ENCODE results near the gene CDC42SE2. TPM values are rescaled to one million over a fixed set of nuclear protein-coding genes. Genes with fewer than 3 reads are reported as not detected.
"Not testable (repeated sequence)": the region's sequence is repeated elsewhere in the genome, so short reads cannot be mapped to it uniquely, and the experiment has no call there.

Gene CDC42SE2
- total RNA-seq, 1 donor from 2014 or later = 9.3 TPM

DNA sequence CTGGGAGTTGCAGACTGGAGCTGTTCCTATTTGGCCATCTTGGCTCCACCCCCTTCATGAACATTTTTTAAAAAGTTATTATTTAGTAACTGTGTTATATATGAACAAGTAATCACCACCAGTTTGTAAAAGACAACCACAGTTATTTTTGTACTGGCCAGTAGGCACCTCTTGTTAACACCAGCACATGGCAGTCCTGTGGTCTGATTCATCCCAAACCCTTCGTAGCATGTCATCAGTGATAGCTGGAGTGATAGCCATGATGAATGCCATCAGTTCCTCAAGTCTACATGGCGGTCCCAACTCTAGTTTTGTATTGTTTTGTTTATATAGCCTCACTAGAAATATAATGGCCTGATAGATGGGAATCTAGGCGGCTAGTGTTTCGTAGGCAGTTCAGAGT is 74.2 kb downstream of the CDC42SE2 start:
- DNase-seq (no peak), ATAC-seq (ENCODE audit: poor library complexity) (no peak)
- intact Hi-C loops (cut with DNase I) = no loop called here

- ATAC-seq (ENCODE audit: poor library complexity); intact Hi-C loops (cut with DNase I); DNase-seq: not testable (repeated sequence)
These were observed 80.4 kb downstream of the CDC42SE2 start for GRCh38 chr5:131344288-131344687.

DNA sequence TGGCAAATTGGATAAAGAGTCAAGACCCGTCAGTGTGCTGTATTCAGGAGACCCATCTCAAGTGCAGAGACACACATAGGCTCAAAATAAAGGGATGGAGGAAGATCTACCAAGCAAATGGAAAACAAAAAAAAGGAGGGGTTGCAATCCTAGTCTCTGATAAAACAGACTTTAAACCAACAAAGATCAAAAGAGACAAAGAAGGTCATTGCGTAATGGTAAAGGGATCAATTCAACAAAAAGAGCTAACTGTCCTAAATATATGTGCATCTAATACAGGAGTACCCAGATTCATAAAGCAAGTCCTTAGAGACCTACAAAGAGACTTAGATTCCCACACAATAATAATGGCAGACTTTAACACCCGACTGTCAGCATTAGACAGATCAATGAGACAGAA is 82.4 kb downstream of the CDC42SE2 start:
- intact Hi-C loops (cut with DNase I) = not testable (repeated sequence)

GRCh38 chr5:131353991-131354390 is 90.1 kb downstream of the CDC42SE2 start:
- DNase-seq (no peak), ATAC-seq (ENCODE audit: poor library complexity) (no peak)
- intact Hi-C loops (cut with DNase I) = no loop called here

More for the DNA sequence above, 82.4 kb downstream of the CDC42SE2 start:
- not testable (repeated sequence) for DNase-seq; ATAC-seq (ENCODE audit: poor library complexity)

DNA sequence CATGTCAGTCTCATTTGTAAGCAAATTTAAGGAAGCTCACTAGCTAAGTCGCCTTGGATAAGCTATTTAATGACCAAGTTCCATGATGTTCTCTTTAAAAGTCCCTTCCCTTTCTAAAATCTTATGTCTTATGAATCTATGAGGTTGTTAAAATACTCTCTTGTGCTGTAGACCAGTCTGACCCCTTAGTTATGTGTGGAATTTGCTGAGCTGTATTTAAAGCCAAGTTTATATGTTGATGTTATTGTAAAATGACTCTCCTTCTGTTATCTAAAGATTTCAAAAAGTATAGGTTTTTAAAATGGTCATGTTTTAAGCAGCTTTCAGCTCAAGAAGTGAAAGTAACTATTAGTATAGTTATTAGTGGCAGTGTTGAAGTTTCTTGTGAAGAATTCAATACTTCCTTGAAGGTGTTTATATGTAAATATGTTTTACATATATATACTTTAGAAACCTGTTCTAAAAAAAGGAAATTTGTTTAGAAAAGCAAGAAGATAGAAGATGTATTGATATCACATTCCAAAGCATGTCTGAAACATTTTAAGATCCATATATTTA is 92.2 kb downstream of the CDC42SE2 start:
- no peak for DNase-seq

GRCh38 chr5:131356619-131357018 is 92.8 kb downstream of the CDC42SE2 start:
- intact Hi-C loops (cut with DNase I) = no loop called here
- ATAC-seq (ENCODE audit: poor library complexity) (no peak), DNase-seq (no peak)

More for the DNA sequence above, 92.2 kb downstream of the CDC42SE2 start:
- intact Hi-C loops (cut with DNase I) = no loop called here
- no peak for ATAC-seq (ENCODE audit: poor library complexity)

- intact Hi-C loops (cut with DNase I) = no loop called here
- ATAC-seq (ENCODE audit: poor library complexity) (no peak), DNase-seq (no peak)
These were observed 94.1 kb downstream of the CDC42SE2 start for GRCh38 chr5:131357739-131358561.

DNA sequence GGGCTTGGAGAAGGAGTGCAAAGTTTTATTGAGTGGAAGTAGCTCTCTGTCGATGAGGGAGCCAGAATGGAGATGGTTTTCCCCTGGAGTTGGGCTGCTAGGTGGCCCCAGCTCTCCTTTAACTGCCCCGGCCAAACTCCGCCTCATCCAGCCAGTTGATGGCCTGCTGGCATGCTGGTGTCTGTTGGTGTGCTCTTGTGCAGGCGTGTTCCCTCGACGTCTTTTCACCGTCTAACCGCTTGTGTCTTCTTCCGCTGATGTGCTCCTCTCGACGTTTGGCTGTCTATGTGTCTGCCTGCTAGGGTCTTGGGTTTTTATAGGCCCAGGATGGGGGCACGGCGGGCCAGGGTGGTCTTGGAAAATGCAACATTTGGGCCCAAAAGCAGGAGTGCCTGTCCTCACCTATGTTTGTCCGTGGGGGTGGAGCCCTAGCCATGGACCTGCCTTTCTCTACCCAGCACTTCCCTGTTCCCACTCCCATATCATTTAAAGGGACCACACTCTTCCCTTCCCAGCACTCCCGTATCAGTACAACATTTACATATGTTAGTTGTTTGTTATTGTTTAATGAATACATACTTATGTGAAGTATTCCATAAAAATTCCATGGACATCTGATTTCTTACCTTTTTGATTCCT is 97.9 kb downstream of the CDC42SE2 start:
- no peak for ATAC-seq (ENCODE audit: poor library complexity)
- intact Hi-C loops (cut with DNase I) = no loop called here

GRCh38 chr5:131363811-131364506 is 100.1 kb downstream of the CDC42SE2 start:
- DNase-seq (no peak), ATAC-seq (ENCODE audit: poor library complexity) (no peak)
- intact Hi-C loops (cut with DNase I) = no loop called here

More for the DNA sequence above, 97.9 kb downstream of the CDC42SE2 start:
- no peak for DNase-seq

DNA sequence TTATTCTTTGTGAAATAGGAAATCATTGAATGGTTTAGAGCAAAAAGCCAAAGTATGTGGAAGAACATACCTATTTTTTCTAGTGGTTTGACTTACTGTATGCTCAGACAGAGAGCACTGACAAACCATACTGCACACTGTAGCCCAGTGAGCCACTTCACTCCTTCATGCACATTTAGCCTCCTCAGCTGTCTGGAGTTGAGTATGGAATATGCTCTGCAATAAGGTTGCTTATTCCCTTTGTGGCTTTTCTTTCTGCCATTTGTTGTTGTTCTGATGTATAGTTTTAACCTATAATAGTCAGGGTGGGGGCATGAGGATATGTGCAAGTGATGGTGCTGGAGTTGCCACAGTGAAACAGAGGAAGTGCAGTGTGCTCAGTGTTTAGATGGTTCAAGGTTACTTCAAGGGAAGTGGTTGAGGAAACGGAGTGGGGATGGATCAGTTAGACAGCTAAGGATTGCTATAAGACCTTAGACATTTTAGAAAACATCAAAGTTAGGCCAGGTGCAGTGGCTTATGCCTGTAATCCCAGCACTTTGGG is 100.7 kb downstream of the CDC42SE2 start:
- DNase-seq = no peak
- ATAC-seq (ENCODE audit: poor library complexity) = no peak
- intact Hi-C loops (cut with DNase I) = no loop called here

- ATAC-seq (ENCODE audit: poor library complexity) (no peak), DNase-seq (no peak)
- intact Hi-C loops (cut with DNase I) = no loop called here
These were observed 102.6 kb downstream of the CDC42SE2 start for GRCh38 chr5:131366428-131366827.

GRCh38 chr5:131367219-131367860 is 103.5 kb downstream of the CDC42SE2 start:
- intact Hi-C loops (cut with DNase I) = no loop called here
- DNase-seq = no peak
- no peak for ATAC-seq (ENCODE audit: poor library complexity)

DNA sequence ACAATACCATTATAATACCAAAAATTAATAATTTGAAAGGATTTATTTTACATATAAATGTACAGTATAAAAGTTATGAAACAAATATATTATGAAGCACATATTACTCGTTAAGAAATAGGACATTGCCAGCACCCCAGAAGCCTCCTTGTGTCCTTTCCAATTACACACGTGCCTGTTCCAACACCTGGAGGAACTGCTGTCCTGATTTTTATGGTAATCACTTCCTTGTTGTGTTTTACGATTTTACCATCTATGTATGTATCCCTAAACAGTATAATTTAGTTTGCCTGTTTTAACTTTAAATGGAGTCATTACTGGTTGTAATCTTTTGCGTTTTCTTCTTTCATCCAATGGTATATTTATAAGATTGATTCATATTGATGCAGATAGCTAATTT is 105.0 kb downstream of the CDC42SE2 start:
- ATAC-seq (ENCODE audit: poor library complexity) (no peak), DNase-seq (no peak)
- intact Hi-C loops (cut with DNase I) = no loop called here

DNA sequence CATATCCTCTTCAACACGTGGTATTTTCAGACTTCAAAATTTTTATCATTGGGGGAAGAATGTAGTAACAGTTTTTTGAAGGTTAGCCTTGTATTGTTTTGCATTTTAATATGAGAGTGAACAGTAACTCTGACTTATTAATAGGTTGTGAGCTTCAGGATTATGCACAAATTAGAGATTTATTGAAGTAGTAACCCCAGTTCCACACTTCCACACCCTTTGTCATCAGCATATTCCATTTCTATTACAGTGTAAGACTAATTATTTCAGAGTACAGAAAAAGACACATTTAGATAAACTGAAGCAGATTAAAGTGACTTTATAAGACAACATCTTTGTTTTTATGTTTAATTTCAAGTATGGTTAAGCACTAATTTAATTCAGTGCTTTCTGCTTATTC is 105.7 kb downstream of the CDC42SE2 start:
- no peak for DNase-seq
- intact Hi-C loops (cut with DNase I) = no loop called here
- ATAC-seq (ENCODE audit: poor library complexity) = no peak

- ATAC-seq (ENCODE audit: poor library complexity) = no peak
- no peak for DNase-seq
- intact Hi-C loops (cut with DNase I) = no loop called here
These were observed 108.0 kb downstream of the CDC42SE2 start for GRCh38 chr5:131371835-131372234.

GRCh38 chr5:131373265-131373664 is 109.4 kb downstream of the CDC42SE2 start:
- intact Hi-C loops (cut with DNase I) = no loop called here
- no peak for DNase-seq
- ATAC-seq (ENCODE audit: poor library complexity) = no peak

DNA sequence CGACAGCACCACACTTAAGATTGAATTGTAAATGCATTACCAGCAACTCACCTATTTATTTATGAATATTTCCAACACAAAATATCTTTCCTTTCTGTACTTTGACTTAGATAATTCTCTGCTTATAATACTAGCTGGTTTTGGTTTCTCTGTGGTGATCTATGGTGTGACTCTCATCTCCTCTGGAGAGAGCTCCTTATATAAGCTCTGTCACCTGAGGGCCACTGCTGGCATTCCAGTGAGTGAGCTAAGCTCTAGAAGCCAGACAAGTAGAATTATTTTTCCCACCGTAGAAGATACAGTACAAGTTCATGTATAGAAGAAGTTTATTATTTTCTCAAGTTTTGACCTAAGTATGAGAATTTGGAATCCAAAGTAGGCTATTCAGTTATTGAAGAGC is 111.5 kb downstream of the CDC42SE2 start:
- ATAC-seq (ENCODE audit: poor library complexity) (no peak), DNase-seq (no peak)
- intact Hi-C loops (cut with DNase I) = no loop called here

DNA sequence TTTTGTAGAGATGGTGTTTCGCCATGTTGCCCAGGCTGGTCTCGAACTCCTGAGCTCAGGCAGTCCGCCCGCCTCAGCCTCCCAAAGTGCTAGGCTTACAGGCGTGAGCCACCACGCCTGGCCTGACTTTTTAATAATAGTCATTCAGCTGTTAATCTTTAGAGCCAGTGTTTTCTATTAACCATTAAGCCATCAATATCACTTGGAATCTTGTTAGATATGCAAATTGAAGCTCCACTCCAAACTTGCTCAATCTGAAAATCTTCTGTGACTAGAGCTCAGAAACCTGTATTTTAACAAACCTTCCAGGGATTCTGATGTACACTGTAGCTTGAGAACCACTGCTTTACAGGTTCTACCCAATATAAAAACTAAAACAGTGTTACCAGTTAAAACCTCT is 113.5 kb downstream of the CDC42SE2 start:
- ATAC-seq (ENCODE audit: poor library complexity) (no peak), DNase-seq (no peak)
- intact Hi-C loops (cut with DNase I) = no loop called here
